Glomerular visceral epithelial cell (primary cell): ENCODE data around the gene SMIM3.
"Not testable (repeated sequence)": the region's sequence is repeated elsewhere in the genome, so short reads cannot be mapped to it uniquely, and the experiment has no call there.

Experiments
- DNase-seq: peaks from one replicate; pipeline ENCODE4 v3.0.0-alpha.2; 2016; ENCODE audit errors: extremely low spot score

Gene SMIM3

GRCh38 chr5:150778517-150779396 is at the start of gene SMIM3:
Gene SMIM3, plus strand, starts transcription at chr5:150778757. Its CDS starts 16,684 bp downstream, at chr5:150795441.
- DNase-seq: peak; percentile 80

GRCh38 chr5:150729859-150730258 is 48.7 kb upstream of the SMIM3 start:
- no peak for DNase-seq

DNA sequence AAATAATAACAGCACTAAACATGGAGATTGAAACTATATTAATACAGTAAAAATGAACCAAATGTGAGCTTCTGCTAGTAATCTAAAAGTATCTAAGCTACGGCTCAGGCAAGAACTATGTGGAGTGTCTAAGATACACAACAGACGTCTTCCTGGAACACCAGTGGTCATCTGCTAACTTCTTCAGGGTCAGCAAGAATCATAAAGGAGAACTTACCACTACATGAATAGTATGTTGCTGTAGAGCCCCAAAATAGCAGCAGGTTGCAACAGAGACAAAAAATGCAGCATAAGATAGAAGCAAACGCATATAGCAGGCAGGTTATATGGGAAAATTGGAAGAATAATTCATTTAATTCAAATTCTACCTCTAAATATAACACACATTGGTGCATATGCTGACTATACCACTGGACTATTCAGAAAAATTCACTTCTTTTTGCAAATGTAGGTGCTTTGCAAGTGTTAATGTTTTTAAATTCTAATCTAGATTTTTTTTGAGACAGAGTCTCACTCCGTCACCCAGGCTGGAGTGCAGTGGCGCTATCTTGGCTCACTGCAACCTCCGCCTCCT is 46.8 kb upstream of the SMIM3 start:
- DNase-seq: no peak

DNA sequence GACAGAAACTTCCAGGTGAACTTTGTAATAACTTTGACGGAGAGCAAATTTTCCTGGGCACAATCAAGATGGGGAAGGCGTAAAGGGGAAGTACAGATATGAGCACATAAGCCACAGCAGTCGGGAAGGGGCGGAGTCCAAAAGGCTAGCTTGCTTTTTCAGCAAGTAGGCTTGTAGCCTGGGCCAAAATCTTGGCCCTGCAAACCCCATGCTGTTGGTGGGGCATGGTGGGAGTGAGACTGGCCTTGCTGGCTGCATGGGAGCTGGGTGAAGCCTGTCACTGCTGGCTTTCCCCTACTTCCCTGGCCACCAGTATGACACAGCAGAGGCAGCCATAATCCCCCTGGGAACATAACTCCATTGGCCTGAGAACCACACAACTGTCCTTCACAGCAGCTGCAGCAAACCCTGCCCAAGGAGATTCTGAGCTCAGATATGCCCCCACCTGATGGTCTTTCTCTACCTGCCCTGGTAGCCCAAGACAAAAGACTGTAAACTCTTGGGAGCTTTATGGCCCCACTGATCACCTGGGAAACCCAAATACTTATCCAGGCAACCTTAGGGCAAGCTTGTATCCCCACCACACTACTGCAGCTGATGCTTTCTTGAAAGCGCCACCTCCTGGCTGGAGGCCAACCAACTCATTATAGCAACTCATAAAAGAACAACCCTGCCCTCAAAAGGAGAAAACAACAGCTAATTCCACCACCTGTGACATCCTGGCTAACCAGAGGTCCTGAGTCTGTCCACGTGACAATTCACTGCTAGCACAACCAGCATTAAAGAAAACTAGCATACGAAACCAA is 43.8 kb upstream of the SMIM3 start:
- DNase-seq: no peak

GRCh38 chr5:150738862-150739261 is 39.7 kb upstream of the SMIM3 start:
- no peak for DNase-seq

DNA sequence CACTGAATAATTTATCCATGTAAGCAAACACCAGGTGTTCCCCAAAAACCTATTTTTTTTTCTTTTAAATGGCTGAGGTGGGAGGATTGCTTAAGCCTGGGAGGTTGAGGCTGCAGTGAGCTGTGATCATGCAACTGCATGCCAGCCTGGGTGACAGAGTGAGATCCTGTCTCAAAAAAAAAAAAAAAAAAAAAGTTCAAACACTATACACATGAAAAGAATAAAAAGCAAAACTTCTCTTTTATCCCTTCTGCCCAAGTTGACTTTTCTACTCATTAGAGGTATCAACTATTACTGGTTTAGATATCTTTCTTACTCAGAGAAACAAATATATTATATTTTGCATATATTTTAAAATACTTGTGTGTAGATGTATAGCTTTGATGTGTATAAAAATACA is 37.6 kb upstream of the SMIM3 start:
- DNase-seq: no peak

- not testable (repeated sequence) for DNase-seq
Measured at GRCh38 chr5:150742455-150743141, 36.0 kb upstream of the SMIM3 start.

- not testable (repeated sequence) for DNase-seq
Measured at GRCh38 chr5:150743142-150743488, 35.4 kb upstream of the SMIM3 start.

- no peak for DNase-seq
Measured at GRCh38 chr5:150750469-150750868, 28.1 kb upstream of the SMIM3 start.

DNA sequence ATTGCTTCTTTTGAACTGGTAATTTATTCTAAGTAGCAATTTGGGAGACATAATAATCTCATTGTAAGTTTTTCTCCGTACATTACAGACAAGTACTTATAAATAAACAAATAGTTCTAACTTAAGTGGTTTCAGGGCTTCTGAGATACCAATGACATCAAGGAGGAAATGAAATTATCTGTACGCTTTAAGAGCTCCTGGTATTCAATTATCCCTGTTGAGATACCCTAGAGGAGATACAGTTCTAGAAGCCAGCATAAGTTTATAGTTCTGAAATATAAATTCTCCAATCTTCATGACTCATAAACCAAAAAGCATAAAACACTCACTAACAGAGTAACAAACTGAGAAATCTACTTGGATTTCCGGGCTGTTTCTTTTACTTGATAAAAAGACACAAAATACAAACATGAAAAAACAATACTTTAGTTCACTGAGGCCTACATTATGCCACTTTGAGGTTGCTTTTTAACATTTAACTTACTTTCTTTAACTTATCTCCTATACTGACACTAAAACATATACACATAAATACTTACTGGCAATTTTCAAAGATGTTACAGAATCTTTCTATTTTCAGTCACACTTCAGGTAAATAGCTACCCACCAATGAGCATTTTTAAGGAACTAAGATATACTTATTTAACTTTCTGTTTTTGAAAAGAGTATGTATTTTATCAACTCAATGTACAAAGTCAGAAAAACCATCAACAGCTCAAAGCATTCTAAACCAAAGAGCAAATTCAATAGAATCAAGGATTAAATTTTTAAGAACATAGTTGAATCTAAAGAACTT is 27.3 kb upstream of the SMIM3 start:
- DNase-seq: no peak

- DNase-seq: no peak
Measured at GRCh38 chr5:150753463-150753862, 25.1 kb upstream of the SMIM3 start.

- no peak for DNase-seq
Measured at GRCh38 chr5:150753863-150754262, 24.7 kb upstream of the SMIM3 start.

GRCh38 chr5:150757087-150757649 is 21.4 kb upstream of the SMIM3 start:
- no peak for DNase-seq

- DNase-seq: no peak
Measured at GRCh38 chr5:150758203-150758530, 20.4 kb upstream of the SMIM3 start.

- DNase-seq: peak; percentile 99
Measured at GRCh38 chr5:150758531-150759333, 19.8 kb upstream of the SMIM3 start, which contains the start of gene DCTN4. Gene DCTN4, minus strand, starts transcription at chr5:150759017. Its CDS starts 24 bp downstream, at chr5:150758993.

DNA sequence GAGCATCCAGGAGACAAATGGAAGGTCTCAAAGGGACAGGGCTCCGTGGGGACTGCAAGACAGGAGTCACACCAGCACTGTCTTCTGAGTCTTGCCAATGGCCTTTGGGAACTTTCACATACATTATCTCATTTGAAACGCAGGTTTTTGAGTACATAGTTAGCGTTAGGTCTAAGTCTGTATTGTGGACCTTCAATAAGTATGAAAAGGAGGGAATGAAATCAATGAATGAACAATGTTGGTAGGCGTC is 19.3 kb upstream of the SMIM3 start:
- DNase-seq: no peak

DNA sequence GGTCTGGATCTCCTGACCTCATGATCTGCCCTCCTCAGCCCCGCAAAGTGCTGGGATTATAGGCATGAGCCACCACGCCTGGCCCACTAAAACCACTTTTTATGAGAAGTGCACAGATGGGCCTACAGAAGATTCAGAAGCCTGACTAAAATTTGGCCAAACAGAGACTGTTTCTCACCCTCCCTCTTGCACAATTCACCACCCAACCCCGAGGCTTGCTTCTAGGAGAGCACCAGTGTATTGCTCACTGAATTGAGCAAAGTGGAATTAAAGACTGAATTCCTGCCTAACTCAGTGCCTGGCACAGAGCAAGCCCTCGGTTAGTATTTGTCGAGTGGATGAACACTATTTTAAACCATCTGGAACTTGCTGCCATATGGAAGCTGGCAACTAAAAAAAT is 16.3 kb upstream of the SMIM3 start:
- no peak for DNase-seq

DNA sequence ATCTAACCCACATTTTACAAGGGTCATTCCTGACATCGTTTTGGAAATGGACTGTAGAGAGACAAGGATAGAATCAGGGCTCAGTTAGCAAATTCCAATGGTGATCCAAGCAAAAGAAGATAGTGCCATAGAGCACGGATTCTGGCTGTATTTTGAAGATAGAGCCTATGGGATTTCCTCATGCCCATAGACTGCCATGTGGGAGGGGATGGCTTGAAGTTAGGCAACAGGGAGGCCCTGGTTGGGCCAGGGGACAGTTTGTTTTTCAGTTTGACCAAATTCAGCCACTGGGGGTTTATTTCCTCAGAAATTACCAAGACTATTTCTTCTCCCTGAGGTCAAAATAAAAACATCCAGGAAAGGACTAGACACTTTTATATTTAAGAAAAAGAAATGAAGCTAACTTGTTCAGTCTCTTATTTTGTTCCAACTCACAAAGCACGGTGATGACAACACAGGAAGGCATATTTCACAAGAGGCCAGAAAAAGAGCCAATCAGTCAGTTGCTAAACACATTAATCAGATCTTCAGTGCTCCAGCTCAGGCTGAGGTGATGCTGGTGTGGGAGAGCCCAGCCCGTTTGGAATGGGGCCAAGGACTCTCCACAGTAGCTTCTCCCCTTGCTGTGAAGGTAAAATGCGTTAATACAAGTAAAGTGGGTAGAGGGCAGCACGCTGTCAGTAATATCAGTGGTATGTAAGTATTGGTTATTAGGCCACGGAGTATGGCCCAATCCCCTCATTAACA is 15.4 kb upstream of the SMIM3 start:
- DNase-seq: peak; percentile 92

DNA sequence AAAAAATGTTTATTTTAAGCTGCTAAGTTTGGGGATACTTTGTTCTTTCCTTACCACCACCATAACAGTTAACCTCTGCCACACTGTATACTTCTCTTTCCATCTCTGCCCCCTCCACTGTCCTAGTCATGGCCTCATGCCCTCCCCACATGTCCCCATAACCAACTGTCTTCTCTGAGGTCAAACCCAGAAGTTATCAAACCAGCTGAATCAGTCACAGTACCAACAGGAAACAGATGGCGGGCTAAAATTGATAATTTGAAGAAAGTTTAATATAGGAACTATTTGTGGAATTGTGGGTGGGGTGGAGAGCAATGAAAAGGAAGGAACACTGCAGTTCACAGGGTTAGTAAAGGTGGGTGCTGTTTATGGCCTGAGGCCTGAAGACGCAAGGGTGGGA is 14.0 kb upstream of the SMIM3 start:
- no peak for DNase-seq
